NCI-H1930 (cell line): ENCODE measurements around the gene CDH4.
"Not testable (repeated sequence)": the region's sequence is repeated elsewhere in the genome, so short reads cannot be mapped to it uniquely, and the experiment has no call there.

Source experiments
- DNase-seq, 2 experiments: peaks; one replicate each; lab custom pipeline; 2025; lab: John Stamatoyannopoulos, UW

CDH4 gene

GRCh38 chr20:61459266-61459665 lies 207.2 kb downstream of the CDH4 start:
- no peak for DNase-seq

GRCh38 chr20:61459705-61460104 lies 207.6 kb downstream of the CDH4 start:
- no peak for DNase-seq

- no peak for DNase-seq
Observed at GRCh38 chr20:61460261-61461052, 208.4 kb downstream of the CDH4 start.

- DNase-seq: no peak
Observed at GRCh38 chr20:61461461-61461860, 209.4 kb downstream of the CDH4 start.

GRCh38 chr20:61464307-61465303 lies 212.5 kb downstream of the CDH4 start:
- no peak for DNase-seq

- DNase-seq: no peak
Observed at GRCh38 chr20:61475729-61476128, 223.7 kb downstream of the CDH4 start.

GRCh38 chr20:61476956-61477355 lies 224.9 kb downstream of the CDH4 start:
- DNase-seq: no peak

GRCh38 chr20:61477451-61477861 lies 225.4 kb downstream of the CDH4 start:
- DNase-seq: no peak

GRCh38 chr20:61478094-61478493 lies 226.0 kb downstream of the CDH4 start:
- DNase-seq: no peak

GRCh38 chr20:61478611-61479305 lies 226.7 kb downstream of the CDH4 start:
- no peak for DNase-seq

- DNase-seq: not testable (repeated sequence)
Observed at GRCh38 chr20:61479433-61479832, 227.4 kb downstream of the CDH4 start.

GRCh38 chr20:61480158-61480825 lies 228.2 kb downstream of the CDH4 start:
- no peak for DNase-seq

- no peak for DNase-seq
Observed at GRCh38 chr20:61482056-61482887, 230.2 kb downstream of the CDH4 start.

- no peak for DNase-seq
Observed at GRCh38 chr20:61482901-61483300, 230.8 kb downstream of the CDH4 start.

- no peak for DNase-seq
Observed at GRCh38 chr20:61483336-61484067, 231.4 kb downstream of the CDH4 start.

- DNase-seq: no peak
Observed at GRCh38 chr20:61486198-61486597, 234.1 kb downstream of the CDH4 start.

GRCh38 chr20:61487346-61487996 lies 235.4 kb downstream of the CDH4 start:
- no peak for DNase-seq

GRCh38 chr20:61487997-61488371 lies 235.9 kb downstream of the CDH4 start:
- DNase-seq: no peak

GRCh38 chr20:61490721-61491120 lies 238.7 kb downstream of the CDH4 start:
- no peak for DNase-seq

GRCh38 chr20:61492065-61492464 lies 240.0 kb downstream of the CDH4 start:
- no peak for DNase-seq
